PC-3 (cell line): ENCODE results near the gene BCLAF1.

Source experiments
- EZH2phosphoT487 ChIP-seq: fragments of 300-600 bp; sonication (generic); IDR thresholded peaks from 2 replicates; pipeline ENCODE4 v1.6.1; 2018; ENCODE audit warnings: mild to moderate bottlenecking, antibody characterized with exemption, low read length, borderline replicate concordance
- TF ChIP-seq, protein P1 (sequence below): fragments of 300-600 bp; sonication (generic); conservative IDR thresholded peaks from 2 replicates; pipeline ENCODE4 v1.5.1; 2017; ENCODE audit warnings: antibody characterized with exemption, low read depth, mild to moderate bottlenecking, low read length

GRCh38 chr6:136284909-136285308 lies 4.7 kb downstream of the BCLAF1 start:
- TF ChIP-seq EZH2phosphoT487: no peak
- TF ChIP-seq, protein P1, sequence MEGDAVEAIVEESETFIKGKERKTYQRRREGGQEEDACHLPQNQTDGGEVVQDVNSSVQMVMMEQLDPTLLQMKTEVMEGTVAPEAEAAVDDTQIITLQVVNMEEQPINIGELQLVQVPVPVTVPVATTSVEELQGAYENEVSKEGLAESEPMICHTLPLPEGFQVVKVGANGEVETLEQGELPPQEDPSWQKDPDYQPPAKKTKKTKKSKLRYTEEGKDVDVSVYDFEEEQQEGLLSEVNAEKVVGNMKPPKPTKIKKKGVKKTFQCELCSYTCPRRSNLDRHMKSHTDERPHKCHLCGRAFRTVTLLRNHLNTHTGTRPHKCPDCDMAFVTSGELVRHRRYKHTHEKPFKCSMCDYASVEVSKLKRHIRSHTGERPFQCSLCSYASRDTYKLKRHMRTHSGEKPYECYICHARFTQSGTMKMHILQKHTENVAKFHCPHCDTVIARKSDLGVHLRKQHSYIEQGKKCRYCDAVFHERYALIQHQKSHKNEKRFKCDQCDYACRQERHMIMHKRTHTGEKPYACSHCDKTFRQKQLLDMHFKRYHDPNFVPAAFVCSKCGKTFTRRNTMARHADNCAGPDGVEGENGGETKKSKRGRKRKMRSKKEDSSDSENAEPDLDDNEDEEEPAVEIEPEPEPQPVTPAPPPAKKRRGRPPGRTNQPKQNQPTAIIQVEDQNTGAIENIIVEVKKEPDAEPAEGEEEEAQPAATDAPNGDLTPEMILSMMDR: no peak
